NB4 (cell line): Measurements from ENCODE around the gene RBM38.

Source experiments
- DNase-seq: peaks from one replicate; pipeline ENCODE4 v3.0.0; 2010; ENCODE audit warnings: low read depth
- H3K4me3 ChIP-seq: one replicate; pipeline ENCODE4 v1.5.1; 2011; ENCODE audit warnings: mild to moderate bottlenecking, low read depth, low read length, moderate library complexity
- MYC ChIP-seq: IDR thresholded peaks from 2 replicates; pipeline ENCODE4 v1.6.1; 2011; ENCODE audit warnings: low read depth, low read length
- POLR2A ChIP-seq: IDR thresholded peaks from 2 replicates; pipeline ENCODE4 v1.6.1; 2011; ENCODE audit warnings: mild to moderate bottlenecking; ENCODE audit not compliant: insufficient read length; ENCODE audit errors: extremely low read depth
- TF ChIP-seq, protein P1 (sequence below): IDR thresholded peaks from one replicate; pipeline ENCODE4 v1.5.1; 2012; ENCODE audit warnings: low read depth, low read length
- TF ChIP-seq, protein P2 (sequence below): IDR thresholded peaks from 2 replicates; pipeline ENCODE4 v1.6.1; 2011; ENCODE audit warnings: low read depth, low read length

Gene RBM38

DNA sequence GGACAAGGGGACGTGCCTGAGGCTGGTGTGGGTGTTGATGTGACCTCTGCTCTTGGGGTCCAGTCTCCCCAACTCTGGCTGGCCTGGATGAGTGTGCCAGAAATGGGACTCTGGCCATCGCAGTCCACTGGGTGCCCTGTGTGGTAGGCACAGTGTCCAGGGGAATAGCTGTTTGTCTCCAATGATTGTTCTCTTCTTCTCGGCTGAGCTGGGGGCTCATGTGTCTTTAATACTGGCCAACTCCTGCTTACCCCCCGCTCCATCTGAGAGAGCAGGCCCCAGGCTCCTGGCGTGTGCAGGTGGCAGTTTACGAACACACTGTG lies 45.0 kb downstream of the RBM38 start:
- no peak for DNase-seq
- TF ChIP-seq, protein P1, sequence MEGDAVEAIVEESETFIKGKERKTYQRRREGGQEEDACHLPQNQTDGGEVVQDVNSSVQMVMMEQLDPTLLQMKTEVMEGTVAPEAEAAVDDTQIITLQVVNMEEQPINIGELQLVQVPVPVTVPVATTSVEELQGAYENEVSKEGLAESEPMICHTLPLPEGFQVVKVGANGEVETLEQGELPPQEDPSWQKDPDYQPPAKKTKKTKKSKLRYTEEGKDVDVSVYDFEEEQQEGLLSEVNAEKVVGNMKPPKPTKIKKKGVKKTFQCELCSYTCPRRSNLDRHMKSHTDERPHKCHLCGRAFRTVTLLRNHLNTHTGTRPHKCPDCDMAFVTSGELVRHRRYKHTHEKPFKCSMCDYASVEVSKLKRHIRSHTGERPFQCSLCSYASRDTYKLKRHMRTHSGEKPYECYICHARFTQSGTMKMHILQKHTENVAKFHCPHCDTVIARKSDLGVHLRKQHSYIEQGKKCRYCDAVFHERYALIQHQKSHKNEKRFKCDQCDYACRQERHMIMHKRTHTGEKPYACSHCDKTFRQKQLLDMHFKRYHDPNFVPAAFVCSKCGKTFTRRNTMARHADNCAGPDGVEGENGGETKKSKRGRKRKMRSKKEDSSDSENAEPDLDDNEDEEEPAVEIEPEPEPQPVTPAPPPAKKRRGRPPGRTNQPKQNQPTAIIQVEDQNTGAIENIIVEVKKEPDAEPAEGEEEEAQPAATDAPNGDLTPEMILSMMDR = no peak
- no peak for TF ChIP-seq MYC
- TF ChIP-seq, protein P2, sequence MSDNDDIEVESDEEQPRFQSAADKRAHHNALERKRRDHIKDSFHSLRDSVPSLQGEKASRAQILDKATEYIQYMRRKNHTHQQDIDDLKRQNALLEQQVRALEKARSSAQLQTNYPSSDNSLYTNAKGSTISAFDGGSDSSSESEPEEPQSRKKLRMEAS = no peak
- no peak for TF ChIP-seq POLR2A
- H3K4me3 ChIP-seq = no peak overlapping the region

- H3K4me3 ChIP-seq = no peak overlapping the region
Observed at GRCh38 chr20:57437267-57437666, 46.1 kb downstream of the RBM38 start.

DNA sequence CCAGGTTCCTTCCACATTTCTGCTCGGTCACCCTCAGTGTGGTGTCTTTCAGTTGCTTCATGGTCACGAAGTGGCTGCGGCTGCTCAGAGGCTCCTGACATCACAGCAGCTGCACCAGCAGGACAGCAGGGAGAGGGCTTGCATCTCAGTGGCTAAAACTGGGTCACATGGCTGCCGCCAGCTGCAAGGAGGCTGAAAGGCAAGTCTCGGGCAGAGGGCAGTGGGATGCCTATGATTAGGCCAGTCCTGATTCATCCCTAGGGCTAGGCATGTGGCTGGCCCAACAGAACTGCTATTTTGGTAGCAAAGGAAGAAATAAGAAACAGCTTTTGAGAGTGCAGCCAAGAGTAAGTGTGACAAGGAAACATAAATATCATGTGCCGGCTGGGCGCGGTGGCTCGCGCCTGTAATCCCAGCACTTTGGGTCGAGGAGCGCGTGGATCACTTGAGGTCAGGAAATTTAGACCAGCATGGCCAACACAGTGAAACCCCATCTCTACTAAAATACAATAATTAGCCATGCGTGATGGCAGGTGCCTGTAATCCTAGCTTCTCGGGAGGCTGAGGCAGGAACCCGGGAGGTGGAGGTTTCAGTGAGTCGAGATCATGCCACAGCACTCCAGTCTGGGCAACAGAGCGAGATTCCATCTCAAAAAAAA lies 46.6 kb downstream of the RBM38 start:
- no peak for DNase-seq
- H3K4me3 ChIP-seq = no peak overlapping the region
- TF ChIP-seq, protein P2 = no peak
- no peak for TF ChIP-seq POLR2A
- TF ChIP-seq, protein P1 = no peak
- no peak for TF ChIP-seq MYC

More at GRCh38 chr20:57437267-57437666, 46.1 kb downstream of the RBM38 start:
- DNase-seq = no peak
- TF ChIP-seq, protein P2 = no peak
- TF ChIP-seq POLR2A (no peak), MYC (no peak)
- TF ChIP-seq, protein P1 = no peak

DNA sequence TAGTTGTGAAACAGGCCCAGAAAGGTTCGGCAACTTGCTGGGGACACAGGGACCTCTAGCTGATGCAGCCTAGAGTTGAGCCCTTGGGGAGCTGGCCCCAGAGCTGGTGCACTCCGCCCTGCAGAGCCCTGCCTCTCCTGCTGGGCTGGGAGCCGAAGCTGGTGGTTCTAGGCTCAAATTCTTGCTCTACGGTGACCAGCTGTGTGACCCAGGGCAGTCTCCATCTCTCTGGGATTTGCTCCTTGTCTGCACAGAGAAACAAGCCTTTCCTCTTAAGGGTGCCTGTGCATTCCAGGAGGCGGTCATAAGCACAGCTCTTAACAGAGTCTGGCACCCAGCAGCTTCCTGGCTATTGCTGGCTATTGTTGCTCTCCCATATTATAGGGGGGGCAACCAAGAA lies 47.4 kb downstream of the RBM38 start:
- TF ChIP-seq, protein P1 = no peak
- no peak for TF ChIP-seq MYC
- TF ChIP-seq, protein P2 = no peak
- no peak for TF ChIP-seq POLR2A
- no peak for DNase-seq
- H3K4me3 ChIP-seq = no peak overlapping the region

DNA sequence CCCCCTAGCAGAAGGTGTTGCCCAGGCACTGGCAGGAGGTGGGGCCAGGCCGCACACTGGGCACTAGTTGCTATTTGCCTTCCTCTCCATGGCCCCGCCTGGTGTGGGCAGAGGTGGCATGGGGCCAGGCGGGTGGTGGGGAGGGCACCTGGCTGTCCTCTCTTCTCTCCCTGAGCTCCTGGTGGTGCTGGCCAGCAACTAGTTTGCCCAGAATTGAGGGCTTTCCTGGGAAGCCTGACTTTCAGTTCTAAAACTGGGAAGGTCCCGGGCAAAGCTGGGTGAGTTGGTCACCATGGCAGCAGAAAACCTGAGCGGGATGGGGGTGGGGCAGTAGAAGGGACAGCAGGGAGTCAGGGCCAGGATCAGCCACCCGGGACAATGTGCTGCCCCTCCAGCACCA lies 48.2 kb downstream of the RBM38 start:
- TF ChIP-seq, protein P1 = no peak
- no peak for TF ChIP-seq POLR2A
- TF ChIP-seq, protein P2 = no peak
- TF ChIP-seq MYC = no peak
- no peak for DNase-seq
- H3K4me3 ChIP-seq = no peak overlapping the region

DNA sequence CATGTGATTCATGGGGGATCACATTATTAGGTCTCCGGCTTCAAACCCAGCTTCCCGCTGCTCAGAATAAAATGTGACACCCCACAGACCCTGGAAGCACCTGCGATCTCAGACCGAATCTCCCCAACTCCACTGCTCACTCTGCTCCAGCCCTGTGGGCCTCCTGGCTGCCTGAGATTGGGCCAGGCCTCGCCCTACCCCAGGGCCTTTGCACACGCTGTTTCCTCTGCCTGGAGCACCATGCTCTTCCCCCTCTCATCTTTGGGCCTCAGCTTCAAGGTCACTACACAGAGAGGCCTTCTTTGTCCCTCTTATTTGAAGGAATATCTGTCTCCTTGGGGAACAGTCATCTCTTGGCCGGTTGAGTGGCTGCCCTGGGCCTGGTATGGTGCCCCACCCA lies 48.8 kb downstream of the RBM38 start:
- H3K4me3 ChIP-seq = no peak overlapping the region
- no peak for DNase-seq
- no peak for TF ChIP-seq POLR2A
- TF ChIP-seq, protein P2 = no peak
- TF ChIP-seq, protein P1 = no peak
- no peak for TF ChIP-seq MYC
